ENCODE results near the gene LEAP2.

- TF ChIP-seq CTCF (conservative IDR thresholded peaks at IDR 0.05; ENCODE audit: low read depth, low read length) (no peak), EZH2phosphoT487 (IDR thresholded peaks at IDR 0.05; ENCODE audit: borderline replicate concordance, low read length) (no peak)
Observed at GRCh38 chr5:132828846-132829494, 44.5 kb upstream of the LEAP2 start.
